IPS-18a (cell line): ENCODE measurements around the gene PDCL2.
A peak's percentile ranks its signal among the peaks of the same experiment; 100 is the strongest.

Experiments used
- H3K27ac ChIP-seq: one replicate; pipeline ENCODE4 v1.5.1; 2013; ENCODE audit warnings: low read length
- H3K27me3 ChIP-seq: one replicate; pipeline ENCODE4 v1.6.1; 2013; ENCODE audit warnings: mild to moderate bottlenecking, low read length; ENCODE audit not compliant: control insufficient read depth, insufficient read depth
- H3K36me3 ChIP-seq: one replicate; pipeline ENCODE4 v1.6.1; 2013; ENCODE audit warnings: low read depth, low read length; ENCODE audit not compliant: control insufficient read depth
- H3K4me1 ChIP-seq: one replicate; pipeline ENCODE4 v1.6.1; 2013; ENCODE audit warnings: low read depth, low read length; ENCODE audit not compliant: control insufficient read depth
- H3K4me3 ChIP-seq: one replicate; pipeline ENCODE4 v1.5.1; 2013; ENCODE audit warnings: low read length
- H3K9ac ChIP-seq: one replicate; pipeline ENCODE4 v1.6.1; 2013; ENCODE audit warnings: mild to moderate bottlenecking, low read length, moderate library complexity
- H3K9me3 ChIP-seq: one replicate; pipeline ENCODE4 v1.6.1; 2013; ENCODE audit warnings: low read depth, low read length; ENCODE audit not compliant: control insufficient read depth

Gene PDCL2

DNA sequence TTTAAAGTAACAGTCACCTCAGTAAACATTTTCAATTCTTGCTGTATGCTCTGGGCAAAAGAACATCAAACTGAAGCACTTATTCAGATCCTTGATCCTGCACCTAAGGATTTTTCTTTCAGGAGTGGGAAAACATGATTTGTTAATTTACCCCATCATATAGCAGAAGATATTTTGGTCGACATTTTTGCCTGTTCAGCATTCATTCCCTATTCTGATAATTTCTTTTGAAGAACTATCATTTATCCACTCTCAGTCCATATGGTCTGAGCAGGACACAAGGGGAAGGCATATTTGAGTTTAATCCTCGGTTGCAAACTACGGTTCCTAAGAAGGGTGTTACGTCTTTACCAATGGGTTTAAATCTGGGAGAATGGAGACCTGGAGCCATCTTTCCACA lies 44.1 kb downstream of the PDCL2 start:
- no peak overlapping the region for H3K9ac ChIP-seq
- peak overlapping the region; percentile 87 for H3K4me3 ChIP-seq
- peaks cover 26% of the 10 kb centered on the region for H3K4me1 ChIP-seq
- H3K27ac ChIP-seq = no peak overlapping the region
- no peaks in the 10 kb centered on the region for H3K9me3 ChIP-seq
- no peaks in the 10 kb centered on the region for H3K27me3 ChIP-seq
- H3K36me3 ChIP-seq = no peaks in the 10 kb centered on the region

DNA sequence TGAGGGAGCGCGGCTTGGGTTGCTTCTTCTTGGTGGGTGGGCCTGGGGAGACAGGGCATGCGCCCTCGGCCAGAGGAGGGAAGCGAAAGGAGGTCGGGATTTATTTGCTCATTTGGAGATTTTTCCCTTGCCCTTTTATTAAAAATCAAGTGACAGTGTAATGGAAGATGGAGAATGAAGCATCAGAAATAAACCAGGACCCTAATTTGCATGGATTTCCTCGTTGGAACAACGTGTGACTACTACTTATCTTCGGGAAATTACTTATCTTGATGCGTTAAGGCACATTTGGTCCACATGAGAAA lies 44.6 kb downstream of the PDCL2 start:
- Histone ChIP-seq H3K4me3 (peak overlapping the region; percentile 87), H3K27ac (peak overlapping the region; percentile 12), H3K9me3 (no peaks in the 10 kb centered on the region), H3K9ac (peak overlapping the region; percentile 74), H3K4me1 (peaks cover 26% of the 10 kb centered on the region), H3K36me3 (no peaks in the 10 kb centered on the region), H3K27me3 (no peaks in the 10 kb centered on the region)

DNA sequence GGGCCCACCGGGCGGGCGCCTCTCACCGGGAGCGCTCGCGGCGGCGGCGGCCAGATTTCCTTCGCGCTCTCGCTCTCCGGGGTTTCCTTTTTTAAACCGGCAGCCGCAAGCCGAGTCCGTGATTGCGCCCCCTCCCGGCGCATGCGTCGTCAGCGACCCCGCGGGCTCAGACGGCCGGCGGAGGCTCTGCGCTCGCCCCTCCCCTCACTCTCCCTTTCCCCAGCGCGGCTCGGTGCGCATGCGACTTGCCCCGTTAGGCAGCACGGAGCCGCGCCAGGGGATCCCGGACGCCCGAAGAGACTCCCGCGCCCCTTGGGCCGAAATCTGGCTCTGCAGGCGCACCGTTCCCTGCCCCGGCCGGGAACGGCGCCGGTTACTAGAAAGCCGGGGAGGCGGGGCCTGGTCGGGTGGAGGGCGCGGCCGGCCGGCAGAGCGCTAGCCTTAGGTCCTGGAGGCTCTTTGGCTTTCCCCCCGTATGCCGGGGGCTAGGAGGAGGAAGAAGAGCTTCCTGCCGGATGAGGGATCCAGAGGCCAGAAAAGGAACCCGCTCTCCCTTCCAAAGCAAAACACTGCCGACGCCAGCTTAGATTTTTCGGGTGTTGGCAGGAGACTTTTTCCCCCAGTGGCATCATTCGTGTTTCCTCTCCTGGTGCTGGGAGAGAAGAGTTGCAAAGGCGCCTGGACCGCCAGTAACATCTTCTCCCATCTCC lies 45.1 kb downstream of the PDCL2 start, which contains the start of gene CLOCK:
CLOCK (minus strand) TSS at position 154 of the 710 bp plus-strand sequence. CDS start 64,124 bp downstream, outside the sequence.
- Histone ChIP-seq H3K9me3 (no peaks in the 10 kb centered on the region), H3K27ac (peak within 1 kb of the TSS; percentile 12), H3K4me3 (peak within 1 kb of the TSS; percentile 87), H3K9ac (peak within 1 kb of the TSS; percentile 74), H3K36me3 (no peaks in the 10 kb centered on the region), H3K27me3 (no peaks in the 10 kb centered on the region), H3K4me1 (peaks cover 26% of the 10 kb centered on the region)

DNA sequence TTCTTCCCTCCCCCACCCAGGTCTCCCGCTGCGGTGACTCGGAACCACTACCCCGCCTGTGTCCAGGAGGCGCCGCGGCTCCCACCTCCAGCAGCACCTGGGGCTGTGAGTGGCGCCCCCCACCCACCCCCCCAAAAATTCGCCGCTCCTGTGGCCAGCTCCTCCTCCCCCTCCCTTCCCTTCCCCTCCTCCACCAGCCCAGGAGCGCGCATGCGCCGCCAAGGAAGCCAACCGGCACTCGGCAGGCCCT lies 45.6 kb downstream of the PDCL2 start:
- peak overlapping the region; percentile 74 for H3K9ac ChIP-seq
- H3K4me3 ChIP-seq = peak overlapping the region; percentile 87
- peak overlapping the region; percentile 12 for H3K27ac ChIP-seq
- H3K9me3 ChIP-seq = no peaks in the 10 kb centered on the region
- H3K27me3 ChIP-seq = no peaks in the 10 kb centered on the region
- peaks cover 26% of the 10 kb centered on the region for H3K4me1 ChIP-seq
- no peaks in the 10 kb centered on the region for H3K36me3 ChIP-seq

DNA sequence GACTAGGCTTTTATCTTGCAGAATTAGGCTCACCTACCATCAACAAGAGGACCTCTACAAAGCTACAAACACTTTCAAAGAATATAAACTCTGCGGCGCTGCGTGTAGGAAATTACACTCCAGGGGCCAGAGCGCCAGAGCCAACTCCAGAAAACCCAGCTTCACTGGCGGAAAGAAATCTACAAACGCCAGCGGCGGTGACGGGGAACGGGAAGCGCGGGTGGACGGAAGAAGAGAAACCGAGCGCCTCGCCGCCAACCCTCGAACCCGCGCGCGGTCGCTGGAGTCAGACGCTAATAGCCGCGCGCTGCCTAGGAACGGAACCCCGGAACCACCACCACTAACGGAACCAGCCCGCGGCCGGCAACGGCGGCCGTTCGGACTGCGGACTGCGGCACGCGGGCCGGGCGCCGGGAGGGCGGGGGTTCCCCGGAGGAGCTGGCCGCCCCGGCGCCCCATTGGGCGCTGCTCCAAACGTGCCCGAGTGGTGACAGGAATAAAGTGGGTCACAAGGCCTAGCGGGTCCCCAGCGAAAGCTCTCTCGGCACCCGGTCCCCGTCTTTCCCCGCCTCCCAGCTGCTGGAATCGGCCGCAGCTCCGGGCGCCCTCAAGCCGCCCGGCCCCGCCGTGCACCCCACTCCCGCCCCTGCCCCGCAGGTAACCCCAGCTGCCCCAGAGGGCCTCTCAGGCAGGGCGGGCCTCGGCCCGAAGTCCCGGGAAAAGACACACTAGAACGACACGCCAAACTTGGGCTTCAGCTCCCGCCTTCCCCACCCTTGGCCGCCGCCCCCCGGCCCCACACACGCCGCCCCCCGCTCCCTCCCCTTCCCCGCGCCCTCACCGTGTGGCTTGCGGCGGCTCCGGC lies 46.2 kb downstream of the PDCL2 start:
- peak overlapping the region; percentile 87 for H3K4me3 ChIP-seq
- no peaks in the 10 kb centered on the region for H3K9me3 ChIP-seq
- no peaks in the 10 kb centered on the region for H3K36me3 ChIP-seq
- peaks cover 29% of the 10 kb centered on the region for H3K4me1 ChIP-seq
- peak overlapping the region; percentile 72 for H3K9ac ChIP-seq
- no peak overlapping the region for H3K27ac ChIP-seq
- H3K27me3 ChIP-seq = no peaks in the 10 kb centered on the region

DNA sequence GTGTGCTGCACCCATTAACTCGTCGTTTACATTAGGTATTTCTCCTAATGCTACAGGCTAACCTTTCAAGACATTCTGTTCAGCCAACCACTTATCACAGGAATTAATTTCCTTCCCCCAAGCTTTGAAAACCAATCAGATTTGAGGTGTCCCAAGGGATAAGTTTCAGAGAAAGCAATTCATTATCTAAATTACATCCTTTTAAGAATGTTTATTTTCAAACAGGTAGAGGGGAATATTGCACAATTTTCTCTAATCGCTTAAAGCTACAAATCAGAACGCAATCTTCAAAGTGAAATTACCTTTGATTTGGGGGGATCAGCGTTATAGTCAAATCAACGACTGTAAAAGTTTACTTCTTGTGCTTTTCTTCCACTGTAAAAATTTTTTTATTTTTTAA lies 46.9 kb downstream of the PDCL2 start:
- H3K9me3 ChIP-seq = no peaks in the 10 kb centered on the region
- H3K4me3 ChIP-seq = peak overlapping the region; percentile 87
- H3K36me3 ChIP-seq = no peaks in the 10 kb centered on the region
- no peak overlapping the region for H3K27ac ChIP-seq
- H3K4me1 ChIP-seq = peaks cover 33% of the 10 kb centered on the region
- peak overlapping the region; percentile 72 for H3K9ac ChIP-seq
- H3K27me3 ChIP-seq = no peaks in the 10 kb centered on the region

DNA sequence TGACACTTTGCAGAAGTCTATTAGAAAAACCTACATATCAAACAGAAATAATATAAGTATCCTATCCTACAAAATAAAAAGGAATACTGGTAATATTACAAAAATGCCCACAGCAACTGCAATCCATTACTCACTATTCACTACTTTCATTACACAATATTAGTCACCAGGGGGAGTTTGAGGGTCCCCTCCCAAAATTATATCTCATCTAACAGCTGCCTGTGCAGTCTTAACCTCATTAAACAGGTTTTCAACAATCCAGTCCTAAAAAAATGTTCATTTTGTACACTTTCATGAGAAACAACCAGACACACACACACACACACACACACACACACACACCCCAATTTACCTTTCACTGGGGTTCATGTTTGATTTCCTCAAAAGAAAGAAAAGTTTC lies 48.2 kb downstream of the PDCL2 start:
- Histone ChIP-seq H3K9ac (no peak overlapping the region), H3K27ac (no peak overlapping the region), H3K4me3 (no peak overlapping the region), H3K4me1 (peaks cover 33% of the 10 kb centered on the region), H3K9me3 (no peaks in the 10 kb centered on the region), H3K27me3 (no peaks in the 10 kb centered on the region), H3K36me3 (no peaks in the 10 kb centered on the region)

DNA sequence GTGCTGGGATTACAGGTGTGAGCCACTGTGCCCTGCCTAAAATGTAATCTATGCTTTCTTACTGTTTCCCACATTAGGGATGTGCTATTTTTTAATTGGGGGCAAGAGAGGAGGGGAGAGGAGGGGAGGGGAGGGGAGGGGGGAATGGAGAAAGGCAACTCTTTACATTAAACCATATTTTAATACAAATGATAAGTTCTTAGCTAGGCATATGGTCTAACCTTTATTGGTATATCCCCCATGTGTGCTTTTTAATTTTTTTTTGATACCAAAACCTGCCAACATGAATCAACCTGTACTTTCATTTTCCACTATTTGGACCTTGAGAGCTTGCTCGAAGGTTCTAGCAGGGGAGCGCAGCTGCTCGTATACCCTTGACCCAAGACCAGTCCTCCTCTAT lies 51.8 kb downstream of the PDCL2 start:
- H3K4me3 ChIP-seq = no peak overlapping the region
- H3K9ac ChIP-seq = no peak overlapping the region

DNA sequence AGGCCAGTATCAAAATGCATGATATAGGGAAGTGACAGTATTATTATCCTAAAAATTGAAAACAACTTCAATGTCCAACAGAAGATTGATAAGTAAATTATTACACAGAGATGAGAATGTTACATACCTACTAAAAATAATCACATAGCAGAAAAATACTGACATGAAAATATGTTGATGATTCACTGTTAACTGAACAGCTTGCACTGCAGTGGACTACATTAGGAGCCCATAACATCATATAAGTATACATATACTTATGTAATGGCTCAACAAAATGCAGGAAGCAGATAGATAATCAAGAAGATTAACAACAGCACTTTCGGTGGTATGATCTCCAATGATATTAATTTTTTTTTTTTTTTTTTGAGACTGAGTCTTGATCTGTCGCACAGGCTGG lies 52.4 kb downstream of the PDCL2 start:
- Histone ChIP-seq H3K9me3 (no peaks in the 10 kb centered on the region), H3K9ac (no peak overlapping the region), H3K36me3 (no peaks in the 10 kb centered on the region), H3K4me3 (no peak overlapping the region), H3K27me3 (no peaks in the 10 kb centered on the region), H3K27ac (no peak overlapping the region), H3K4me1 (peaks cover 16% of the 10 kb centered on the region)

More for the DNA sequence above, 51.8 kb downstream of the PDCL2 start:
- no peaks in the 10 kb centered on the region for H3K27me3 ChIP-seq
- H3K9me3 ChIP-seq = no peaks in the 10 kb centered on the region
- H3K4me1 ChIP-seq = peaks cover 20% of the 10 kb centered on the region
- H3K36me3 ChIP-seq = no peaks in the 10 kb centered on the region
- H3K27ac ChIP-seq = no peak overlapping the region

DNA sequence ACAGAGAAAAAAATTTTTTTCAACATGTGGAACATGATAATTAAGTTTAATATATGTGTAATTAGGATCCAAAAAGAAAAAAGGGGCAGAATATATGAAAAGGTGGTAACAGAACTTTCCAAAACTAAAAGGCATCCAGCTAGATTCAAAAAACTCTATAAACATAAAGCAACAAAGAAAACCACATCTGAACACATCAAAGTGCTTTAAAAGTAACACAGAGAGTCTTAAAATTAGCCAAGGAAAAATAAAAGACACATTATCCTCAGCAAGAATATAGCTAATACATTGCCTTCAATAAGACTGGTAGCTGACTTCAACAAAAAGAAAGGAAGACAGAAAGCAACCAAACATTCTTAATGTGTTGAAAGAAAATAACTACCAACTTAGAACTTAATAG lies 53.5 kb downstream of the PDCL2 start:
- H3K27me3 ChIP-seq = no peaks in the 10 kb centered on the region
- no peak overlapping the region for H3K4me3 ChIP-seq
- peaks cover 3% of the 10 kb centered on the region for H3K36me3 ChIP-seq
- H3K9ac ChIP-seq = no peak overlapping the region
- no peaks in the 10 kb centered on the region for H3K9me3 ChIP-seq
- H3K4me1 ChIP-seq = peaks cover 7% of the 10 kb centered on the region
- no peak overlapping the region for H3K27ac ChIP-seq

DNA sequence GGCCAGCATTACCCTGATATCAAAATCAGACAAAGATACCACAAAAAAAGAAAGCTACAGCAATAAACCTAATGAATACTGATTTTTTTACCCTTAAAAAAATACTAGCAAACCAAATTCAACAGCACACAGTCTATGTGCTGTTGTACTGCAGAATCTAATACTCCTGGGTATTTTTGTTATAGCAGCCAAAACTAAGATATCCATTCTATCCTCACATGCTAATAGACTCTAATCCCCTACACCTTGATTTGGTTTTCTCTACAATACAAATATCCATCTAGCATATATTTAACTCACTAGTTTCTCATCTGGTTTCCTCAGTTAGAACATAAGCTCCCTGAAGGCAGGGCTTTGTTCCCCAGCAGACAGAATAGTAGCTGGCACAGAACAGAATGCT lies 57.7 kb downstream of the PDCL2 start:
- Histone ChIP-seq H3K4me1 (peaks cover 3% of the 10 kb centered on the region), H3K9me3 (no peaks in the 10 kb centered on the region), H3K36me3 (peaks cover 3% of the 10 kb centered on the region), H3K27me3 (no peaks in the 10 kb centered on the region), H3K9ac (no peak overlapping the region), H3K27ac (no peak overlapping the region), H3K4me3 (no peak overlapping the region)

DNA sequence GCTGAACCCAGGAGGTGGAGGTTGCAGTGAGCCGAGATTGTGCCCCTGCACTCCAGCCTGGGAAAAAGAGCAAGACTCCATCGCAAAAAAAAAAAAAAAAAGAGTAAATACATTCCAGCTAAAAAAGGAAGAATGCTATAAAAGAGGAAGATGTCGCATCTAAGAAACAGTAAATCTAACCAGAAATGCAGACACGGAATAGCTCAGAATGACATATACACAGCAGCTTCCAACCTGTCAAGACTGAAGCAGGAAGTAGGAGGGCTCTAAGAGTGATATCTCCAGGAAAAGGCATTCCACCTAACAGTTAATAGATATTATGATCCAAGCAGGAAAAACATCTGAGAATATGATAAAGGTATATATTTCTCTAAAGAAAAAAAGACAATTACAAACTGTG lies 61.4 kb downstream of the PDCL2 start:
- H3K4me1 ChIP-seq = peaks cover 15% of the 10 kb centered on the region
- H3K9me3 ChIP-seq = no peaks in the 10 kb centered on the region
- no peak overlapping the region for H3K9ac ChIP-seq
- H3K27ac ChIP-seq = no peak overlapping the region
- no peaks in the 10 kb centered on the region for H3K27me3 ChIP-seq
- H3K4me3 ChIP-seq = no peak overlapping the region
- H3K36me3 ChIP-seq = peaks cover 3% of the 10 kb centered on the region
